Heart left ventricle (tissue), 16 donors: ENCODE results near the gene PRDM15. TPM values are rescaled to one million over a fixed set of nuclear protein-coding genes. Genes with fewer than 3 reads are reported as not detected.

Source experiments
- ATAC-seq, 4 donors: fragments of 200-7000 bp; cut with Tn5 transposase; one replicate each; pipeline ENCODE4 v1.9.1; 2020 to 2022; ENCODE audit warnings: moderate library complexity in 4 of 4, mild to moderate bottlenecking in 3 of 4, moderate number of reproducible peaks in 1 of 4
- DNase-seq, 5 donors: peaks; one replicate each; pipeline ENCODE4 v3.0.0-alpha.2; 2020
- H3K27ac ChIP-seq, 12 donors: fragments of 200-600 bp; sonication (generic) in 4 of 12; one replicate each; pipeline versions ENCODE4 v1.5.0 to v1.8.0; 2016 to 2022; ENCODE audit warnings: mild to moderate bottlenecking in 2 of 12
- H3K27me3 ChIP-seq, 9 donors: fragments of 200-600 bp; sonication (generic) in 2 of 9; one replicate each; pipeline versions ENCODE4 v1.5.1 to v1.8.0; 2016 to 2022; ENCODE audit warnings: mild to moderate bottlenecking in 3 of 9
- H3K36me3 ChIP-seq, 9 donors: fragments of 200-600 bp; sonication (generic) in 2 of 9; one replicate each; pipeline versions ENCODE4 v1.5.0 to v1.8.0; 2018 to 2022; ENCODE audit warnings: mild to moderate bottlenecking in 2 of 9
- H3K4me1 ChIP-seq, 12 donors: fragments of 200-600 bp; sonication (generic) in 4 of 12; one replicate each; pipeline versions ENCODE4 v1.5.0 to v1.8.0; 2016 to 2022; ENCODE audit warnings: mild to moderate bottlenecking in 3 of 12
- H3K4me3 ChIP-seq, 12 donors: fragments of 200-600 bp; sonication (generic) in 4 of 12; one replicate each; pipeline versions ENCODE4 v1.5.0 to v1.8.0; 2017 to 2022; ENCODE audit warnings: mild to moderate bottlenecking in 9 of 12, moderate library complexity in 4 of 12
- H3K9me3 ChIP-seq, 12 donors: fragments of 200-600 bp; sonication (generic) in 4 of 12; one replicate each; pipeline versions ENCODE4 v1.5.0 to v1.8.0; 2016 to 2022; ENCODE audit warnings: mild to moderate bottlenecking in 1 of 12
- CTCF ChIP-seq, 12 donors: fragments of 200-600 bp; sonication (generic) in 4 of 12; IDR thresholded peaks; one replicate each; pipeline versions ENCODE4 v1.5.0 to v1.8.0; 2018 to 2022; ENCODE audit warnings: antibody characterized with exemption in 12 of 12, mild to moderate bottlenecking in 5 of 12
- POLR2A ChIP-seq, 2 donors: fragments of 450-650 bp; IDR thresholded peaks; one replicate each; pipeline ENCODE4 v1.6.1; 2017; ENCODE audit warnings: antibody characterized with exemption in 2 of 2, mild to moderate bottlenecking in 2 of 2, moderate library complexity in 2 of 2
- WGBS, 4 donors: extraction: QIAGEN DNeasy Blood & Tissue Kit in 2 of 4; methylation state at CpG; one replicate each; pipeline versions ENCODE4 v1.1.5 to v1.1.7; 2013 to 2018; 5-methylcytosine and 5-hydroxymethylcytosine counted together
- intact Hi-C, 10 donors: fragments of 100-400 bp; cut with DNase I; formaldehyde crosslinking; loops; one replicate each; pipeline versions ENCODE4 v1.11.1 to v1.14.2; 2022
- polyA plus RNA-seq, 2 donors: library from polyadenylated mRNA; stranded (reverse); fragments of 200-250 nt; gene quantifications; one replicate each; pipeline ENCODE4 v1.2.3, GENCODE V29; 2013
- total RNA-seq, 9 donors: library from RNA; depleted of rRNA in 2 of 9; stranded (reverse); fragments of >200 nt in 2 of 9; fragmentation: NEBNext Ultra II Directional in 3 of 9; extraction: Animal tissue kit (Norgen Biotek cat#: 25700) in 3 of 9; gene quantifications; one replicate each; pipeline versions ENCODE4 v1.1.0 to v1.2.4, GENCODE V29; 2016 to 2023
- donor health status: ischemic (EF 13 %, LVEDD 7.1; RV severe dilation, severe dysfunction).
- donor health status: healthy with polysubstance abuse.
- donor health status: DM: no; HTN: yes; CAD: no.
- donor health status: DM: no; HTN: no; CAD: no.
- donor health status: ischemic (EF 25% LVEDD 6.9; RV normal size, moderate dysfunction).
- donor health status: ischemic (EF 25% LVEDD 5.7; RV mildly dilated, moderate dysfunction).
- donor health status: healthy.
- donor health status: DM: yes; HTN: yes; CAD: no.
- donor health status: ischemic (EF 35%, LVEDD 5.7; RV mildly dilated, moderate dysfunction).
- donor health status: nonischemic (EF 11% LVEDD 7.7; RV severe dilation, severe dysfunction).
- donor health status: DM: yes; HTN: yes; CAD: no.
- donor health status: PGD.
- donor health status: ischemic (EF 29% LVEDD 5.4; RV normal size, mild dysfunction).
- donor health status: nonischemic (EF 23%, LVEDD 6.1; RV moderate dilation, normal function).

The PRDM15 gene
- total and polyA plus RNA-seq, 11 donors, result 2.1 to 6.3 (median 2.7) TPM

DNA sequence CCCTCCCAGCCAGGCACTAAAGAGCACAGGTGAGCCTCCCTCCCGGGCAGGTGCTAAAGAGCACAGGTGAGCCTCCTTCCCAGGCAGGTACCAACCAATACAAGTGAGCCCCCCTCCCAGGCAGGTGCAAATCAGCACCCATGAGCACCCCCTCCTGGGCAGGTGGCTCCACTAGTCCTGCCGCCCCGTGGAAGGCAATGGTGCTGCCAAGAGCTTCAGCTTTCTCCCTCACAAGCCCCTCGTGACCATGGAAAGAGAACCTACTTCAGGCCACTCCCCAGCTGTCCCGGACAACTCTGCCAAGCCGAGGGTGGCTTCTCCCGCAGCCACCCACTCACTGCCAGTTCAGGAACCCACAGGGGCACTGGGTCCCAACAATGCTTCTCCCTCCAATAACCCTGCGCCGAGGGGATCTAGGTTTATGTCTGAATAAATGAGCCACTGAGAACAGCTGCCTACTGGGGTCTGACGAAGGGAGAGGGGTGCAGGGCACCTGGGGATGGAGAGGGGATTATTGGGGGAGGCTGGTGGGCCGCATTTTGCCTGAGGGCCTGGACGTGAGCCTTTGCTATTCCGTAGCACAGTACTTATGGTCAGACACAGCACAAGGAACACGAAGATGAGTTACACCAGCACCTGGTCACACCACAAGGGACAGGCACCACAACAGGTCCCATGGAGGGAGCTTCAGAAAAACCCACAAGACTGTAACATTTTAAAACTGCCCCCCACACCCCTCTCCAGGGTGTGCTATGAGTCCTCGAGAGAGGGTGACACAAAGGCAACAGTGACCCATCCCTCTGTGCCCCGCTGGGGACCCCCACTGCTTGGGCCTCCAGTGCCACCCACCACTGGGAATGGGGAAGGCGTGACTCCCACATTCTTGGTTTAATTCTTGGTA is 46.3 kb downstream of the PRDM15 start:
- peaks cover 0 to 51% (median 37%) of the 10 kb centered on the region in 9 donors for H3K36me3 ChIP-seq
- no peak overlapping the region for H3K27ac ChIP-seq
- TF ChIP-seq CTCF (IDR thresholded peaks at IDR 0.05) (no peak), POLR2A (IDR thresholded peaks at IDR 0.05) (no peak)
- no peak for DNase-seq
- no peaks in the 10 kb centered on the region for H3K27me3 ChIP-seq
- no peak for ATAC-seq
- H3K4me3 ChIP-seq, result no peak overlapping the region
- no peaks in the 10 kb centered on the region for H3K9me3 ChIP-seq
- H3K4me1 ChIP-seq, result no peaks in the 10 kb centered on the region
- WGBS, 4 donors, result 92 to 97% (median 94%) methylated on average over 16 to 17 of the region's 17 CpGs
- intact Hi-C loops, result no loop called here

DNA sequence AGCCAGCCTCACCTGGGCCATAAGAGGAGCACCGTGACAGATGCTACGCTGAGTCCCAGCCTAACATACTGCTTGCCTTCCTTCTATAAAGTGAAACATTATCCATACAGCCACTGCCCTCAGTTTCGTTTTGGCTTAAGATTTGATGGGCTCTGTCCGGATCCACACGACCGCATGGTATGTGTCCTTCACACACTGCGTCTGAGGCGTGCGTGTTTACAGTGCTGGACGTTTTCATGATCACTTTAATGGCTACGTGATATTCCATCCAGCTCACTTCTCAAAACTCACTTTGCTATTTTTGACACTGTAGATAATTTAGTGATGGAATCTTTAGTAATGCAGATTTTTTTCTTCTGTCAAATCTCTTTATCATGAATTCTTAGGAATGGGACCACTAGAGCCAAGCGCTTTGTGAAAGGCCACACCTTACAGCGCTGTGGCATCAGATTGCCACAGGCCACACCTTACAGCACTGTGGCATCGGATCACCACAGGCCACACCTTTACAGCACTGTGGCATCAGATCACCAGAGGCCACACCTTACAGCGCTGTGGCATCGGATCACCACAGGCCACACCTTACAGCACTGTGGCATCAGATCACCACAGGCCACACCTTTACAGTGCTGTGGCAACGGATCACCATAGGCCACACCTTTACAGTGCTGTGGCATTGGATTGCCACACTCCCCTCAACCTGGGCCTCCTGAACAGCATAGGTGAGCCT is 47.1 kb downstream of the PRDM15 start:
- no peak overlapping the region for H3K4me3 ChIP-seq
- no peak overlapping the region for H3K27ac ChIP-seq
- WGBS, 4 donors, result 92 to 97% (median 96%) methylated on average over 17 of the region's 17 CpGs
- no peak for ATAC-seq
- DNase-seq, result no peak
- H3K27me3 ChIP-seq, result no peaks in the 10 kb centered on the region
- TF ChIP-seq POLR2A (IDR thresholded peaks at IDR 0.05) (no peak), CTCF (IDR thresholded peaks at IDR 0.05) (no peak)
- H3K36me3 ChIP-seq, result peaks cover 0 to 51% (median 34%) of the 10 kb centered on the region in 9 donors
- H3K4me1 ChIP-seq, result no peaks in the 10 kb centered on the region
- intact Hi-C loops, result no loop called here
- no peaks in the 10 kb centered on the region for H3K9me3 ChIP-seq

DNA sequence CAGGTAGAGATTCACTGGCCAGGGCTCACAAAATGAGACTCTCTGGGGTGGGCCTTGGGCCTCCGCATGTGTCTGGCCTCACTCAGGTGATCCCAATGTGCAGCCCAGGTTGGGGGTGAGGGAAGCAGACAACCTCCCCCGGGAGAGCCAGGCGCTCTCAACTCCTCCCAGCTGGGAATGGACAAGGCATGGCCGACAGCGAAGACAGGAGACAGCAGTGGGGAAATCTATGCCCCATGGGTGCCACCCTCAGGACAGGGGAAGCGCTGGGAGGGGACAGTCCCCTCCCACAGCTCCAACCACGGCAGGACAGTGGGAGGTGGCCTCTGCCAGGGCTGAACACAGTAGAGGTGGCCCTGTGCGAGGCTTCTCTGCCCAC is 47.7 kb downstream of the PRDM15 start:
- peak in 1 of 4 donors; percentile 25 for ATAC-seq
- 83 to 88% (median 85%) methylated on average over 5 to 8 of the region's 8 CpGs for WGBS, 4 donors
- Histone ChIP-seq H3K27ac (no peak overlapping the region), H3K4me3 (no peak overlapping the region), H3K4me1 (no peaks in the 10 kb centered on the region), H3K27me3 (no peaks in the 10 kb centered on the region), H3K36me3 (peaks cover 0 to 54% (median 35%) of the 10 kb centered on the region in 9 donors), H3K9me3 (no peaks in the 10 kb centered on the region)
- intact Hi-C loops, result no loop called here
- TF ChIP-seq CTCF (IDR thresholded peaks at IDR 0.05) (no peak), POLR2A (IDR thresholded peaks at IDR 0.05) (no peak)
- DNase-seq, result no peak

GRCh38 chr21:41830764-41831452 is 48.2 kb downstream of the PRDM15 start:
- H3K27ac ChIP-seq, result no peak overlapping the region
- TF ChIP-seq POLR2A (IDR thresholded peaks at IDR 0.05) (no peak), CTCF (IDR thresholded peaks at IDR 0.05) (no peak)
- 88 to 93% (median 89%) methylated on average over 17 to 21 of the region's 21 CpGs for WGBS, 4 donors
- H3K27me3 ChIP-seq, result no peaks in the 10 kb centered on the region
- ATAC-seq (no peak), DNase-seq (peak in 1 of 5 donors; percentile 46)
- peaks cover 0 to 53% (median 31%) of the 10 kb centered on the region in 9 donors for H3K36me3 ChIP-seq
- H3K4me1 ChIP-seq, result no peaks in the 10 kb centered on the region
- no peaks in the 10 kb centered on the region for H3K9me3 ChIP-seq
- no peak overlapping the region for H3K4me3 ChIP-seq
- intact Hi-C loops, result no loop called here
